T-cell (primary cell): Measurements from ENCODE around the gene PROS1. TPM values are rescaled to one million over a fixed set of nuclear protein-coding genes. Genes with fewer than 3 reads are reported as not detected.
"Not testable (repeated sequence)": the region's sequence is repeated elsewhere in the genome, so short reads cannot be mapped to it uniquely, and the experiment has no call there.

Experiments used
- ATAC-seq, 4 experiments: fragments of 200-7000 bp in 3 of 4; fragments of 150-1000 bp in 1 of 4; cut with Tn5 transposase; replicated peaks in 1 of 4; 1 replicate in 3 of 4; 2 replicates in 1 of 4; pipeline ENCODE4 v1.10.0; 2021; ENCODE audit warnings: moderate library complexity in 3 of 4, mild to moderate bottlenecking in 2 of 4, moderate number of reproducible peaks in 1 of 4
- CTCF ChIA-PET, 2 donors: fragments of 300-600 bp; sonication (Branson Sonifier 250); formaldehyde crosslinking; loops; one replicate each; lab custom pipeline; 2022; ENCODE audit warnings: antibody characterized with exemption in 2 of 2; lab: Charles Lee
- POLR2A ChIA-PET, 2 donors: fragments of 300-600 bp; sonication (Branson Sonifier 250); formaldehyde crosslinking; loops; one replicate each; lab custom pipeline; 2022; ENCODE audit warnings: antibody characterized with exemption in 2 of 2; lab: Charles Lee
- DNase-seq, 35 experiments: peaks; one replicate each; pipeline versions ENCODE4 v3.0.0 to v3.0.0-alpha.2; 2013 to 2023
- H3K27ac ChIP-seq: one replicate; pipeline ENCODE4 v1.5.1; 2013; ENCODE audit warnings: low read length
- H3K27me3 ChIP-seq, 2 experiments: replicated peaks in 1 of 2; 1 replicate in 1 of 2; 2 replicates in 1 of 2; pipeline versions ENCODE4 v1.6.1 to v1.7.0; 2013; ENCODE audit warnings: low read length in 1 of 2, mixed read lengths in 1 of 2; ENCODE audit not compliant: control insufficient read depth in 2 of 2, insufficient read depth in 2 of 2; ENCODE audit errors: extremely low read depth in 1 of 2
- H3K36me3 ChIP-seq, 2 donors: 1 replicate in 1 of 2; 2 replicates in 1 of 2; pipeline versions ENCODE4 v1.6.1 to v1.7.0; 2013; ENCODE audit warnings: low read length in 1 of 2; ENCODE audit not compliant: control insufficient read depth in 2 of 2, insufficient read depth in 1 of 2; ENCODE audit errors: extremely low read depth in 1 of 2
- H3K4me1 ChIP-seq, 2 experiments: 1 replicate in 1 of 2; 2 replicates in 1 of 2; pipeline versions ENCODE4 v1.6.1 to v1.7.0; 2013; ENCODE audit warnings: low read length in 2 of 2, mixed read lengths in 1 of 2; ENCODE audit not compliant: insufficient read depth in 2 of 2, control insufficient read depth in 1 of 2; ENCODE audit errors: extremely low read depth in 1 of 2
- H3K4me3 ChIP-seq, 2 donors: 1 replicate in 1 of 2; 2 replicates in 1 of 2; pipeline versions ENCODE4 v1.5.1 to v1.7.0; 2013; ENCODE audit warnings: mild to moderate bottlenecking in 2 of 2, low read length in 1 of 2, moderate library complexity in 1 of 2; ENCODE audit not compliant: control insufficient read depth in 1 of 2; ENCODE audit errors: extremely low read depth in 1 of 2
- H3K9me3 ChIP-seq: 2 replicates; pipeline ENCODE4 v1.7.0; 2013
- H3K27ac Mint-ChIP-seq, 2 donors: one replicate each; pipeline ENCODE4 v1.8.0; 2020 to 2021; ENCODE audit warnings: mild to moderate bottlenecking in 2 of 2, mixed read lengths in 2 of 2
- H3K27me3 Mint-ChIP-seq, 2 donors: one replicate each; pipeline ENCODE4 v1.8.0; 2021 to 2022; ENCODE audit warnings: mixed read lengths in 2 of 2
- H3K36me3 Mint-ChIP-seq: one replicate; pipeline ENCODE4 v1.8.0; 2021; ENCODE audit warnings: mixed read lengths
- H3K4me1 Mint-ChIP-seq, 3 donors: one replicate each; pipeline ENCODE4 v1.8.0; 2020 to 2022; ENCODE audit warnings: mixed read lengths in 3 of 3, mild to moderate bottlenecking in 1 of 3
- H3K4me3 Mint-ChIP-seq, 3 donors: one replicate each; pipeline ENCODE4 v1.8.0; 2020 to 2022; ENCODE audit warnings: mild to moderate bottlenecking in 3 of 3, mixed read lengths in 3 of 3, moderate library complexity in 3 of 3
- H3K9me3 Mint-ChIP-seq, 3 donors: one replicate each; pipeline ENCODE4 v1.8.0; 2020 to 2022; ENCODE audit warnings: mixed read lengths in 3 of 3
- WGBS: methylation state at CpG from one replicate; pipeline ENCODE4 v1.1.5; 2013; ENCODE audit warnings: missing lambda C conversion rate; ENCODE audit not compliant: insufficient coverage; 5-methylcytosine and 5-hydroxymethylcytosine counted together
- total RNA-seq, 35 experiments: library from RNA in 6 of 35; stranded (reverse) in 6 of 35; fragments of 120-200 nt in 1 of 35; gene quantifications; one replicate each; pipeline versions ENCODE4 v1.2.1 to v1.2.4 and lab custom pipeline; 2013 to 2026

Gene PROS1
- total RNA-seq, 5 donors from 2014 or later (not counting 1 experiment from before 2014, with no cell fraction given): 0.32 to 0.39 (median 0.32) TPM; not detected in 2

DNA sequence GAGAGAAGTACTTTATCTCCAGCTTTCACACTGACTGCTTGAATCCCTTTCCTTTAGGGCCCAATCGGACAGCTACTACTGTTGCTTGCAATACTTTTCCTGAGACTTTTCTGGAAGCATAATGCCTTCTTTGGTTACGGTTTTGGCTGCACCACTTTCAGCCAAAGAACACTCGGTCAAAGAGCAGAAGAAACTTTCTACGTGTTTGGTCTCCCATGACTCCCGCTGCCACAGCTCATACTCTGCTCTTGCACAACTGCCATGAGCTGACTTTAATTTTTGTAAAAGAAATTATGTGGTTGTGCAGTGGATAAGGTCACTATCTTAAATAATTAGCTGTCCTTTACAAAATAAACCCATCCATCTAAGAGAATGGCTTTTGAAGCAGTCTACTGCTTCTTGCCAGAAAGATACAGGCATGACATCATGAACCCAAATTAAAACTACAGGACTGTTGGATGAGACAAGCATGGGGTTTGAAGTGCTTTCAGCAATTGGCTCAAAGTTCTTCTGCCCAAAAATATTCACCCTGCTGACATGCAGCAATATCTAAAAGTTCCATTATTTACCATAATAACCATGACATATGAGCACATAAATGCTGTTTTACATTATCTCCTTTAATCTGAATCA, 42.0 kb downstream of the PROS1 start:
- H3K9me3 Mint-ChIP-seq: no peaks in the 10 kb centered on the region
- no peak for ATAC-seq
- 85% methylated on average over 3 of the region's 5 CpGs for WGBS
- H3K4me1 Mint-ChIP-seq: no peaks in the 10 kb centered on the region
- no peak for DNase-seq
- POLR2A ChIA-PET: no interaction called here
- no peaks in the 10 kb centered on the region for H3K4me1 ChIP-seq
- H3K27me3 Mint-ChIP-seq: no peaks in the 10 kb centered on the region
- H3K9me3 ChIP-seq: no peaks in the 10 kb centered on the region
- H3K4me3 ChIP-seq: no peak overlapping the region
- no peaks in the 10 kb centered on the region for H3K36me3 ChIP-seq
- H3K4me3 Mint-ChIP-seq: no peak overlapping the region
- no peaks in the 10 kb centered on the region for H3K36me3 Mint-ChIP-seq
- no peak overlapping the region for H3K27ac Mint-ChIP-seq
- CTCF ChIA-PET: no interaction called here
- H3K27ac ChIP-seq: no peak overlapping the region
- peaks cover 0 to 6% of the 10 kb centered on the region in 2 experiments for H3K27me3 ChIP-seq

- H3K9me3 Mint-ChIP-seq: no peaks in the 10 kb centered on the region
- no peaks in the 10 kb centered on the region for H3K4me1 ChIP-seq
- no peak overlapping the region for H3K27ac Mint-ChIP-seq
- H3K9me3 ChIP-seq: no peaks in the 10 kb centered on the region
- DNase-seq (no peak), ATAC-seq (no peak)
- H3K4me3 ChIP-seq: no peak overlapping the region
- POLR2A ChIA-PET: no interaction called here
- H3K36me3 ChIP-seq: no peaks in the 10 kb centered on the region
- no CpG with 5 or more reads among the region's 3 CpGs for WGBS
- no peak overlapping the region for H3K27ac ChIP-seq
- peaks cover 0 to 6% of the 10 kb centered on the region in 2 experiments for H3K27me3 ChIP-seq
- peaks cover 0 to 4% of the 10 kb centered on the region in 2 donors for H3K27me3 Mint-ChIP-seq
- H3K4me1 Mint-ChIP-seq: no peaks in the 10 kb centered on the region
- H3K36me3 Mint-ChIP-seq: no peaks in the 10 kb centered on the region
- H3K4me3 Mint-ChIP-seq: no peak overlapping the region
- CTCF ChIA-PET: no interaction called here
These were observed 43.7 kb downstream of the PROS1 start for GRCh38 chr3:93930041-93930440.

DNA sequence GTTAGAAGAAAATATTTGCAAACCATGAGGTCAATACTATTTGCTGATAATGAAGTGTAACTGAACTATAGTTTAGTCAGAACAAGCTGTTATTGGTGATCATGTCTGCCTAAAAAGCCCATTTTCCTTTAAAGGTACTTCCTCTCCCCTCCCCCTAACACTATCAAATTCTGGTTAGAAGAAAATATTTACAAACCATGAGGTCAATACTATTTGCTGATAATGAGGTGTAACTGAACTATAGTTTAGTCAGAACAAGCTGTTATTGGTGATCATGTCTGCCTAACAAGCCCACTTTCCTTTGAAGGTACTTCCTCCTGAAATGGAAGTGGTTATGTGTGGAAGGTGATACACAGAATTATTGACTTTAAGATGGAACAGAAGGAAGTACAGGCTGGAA, 46.9 kb downstream of the PROS1 start:
- Mint-ChIP-seq H3K27ac (no peak overlapping the region), H3K36me3 (no peaks in the 10 kb centered on the region), H3K4me1 (no peaks in the 10 kb centered on the region), H3K9me3 (no peaks in the 10 kb centered on the region), H3K27me3 (peaks cover 0 to 4% of the 10 kb centered on the region in 2 donors), H3K4me3 (no peak overlapping the region)
- Histone ChIP-seq H3K9me3 (no peaks in the 10 kb centered on the region), H3K27me3 (no peaks in the 10 kb centered on the region), H3K4me3 (no peak overlapping the region), H3K36me3 (no peaks in the 10 kb centered on the region), H3K4me1 (no peaks in the 10 kb centered on the region), H3K27ac (no peak overlapping the region)
- ChIA-PET CTCF (no interaction called here), POLR2A (no interaction called here)
- DNase-seq (no peak), ATAC-seq (no peak)

DNA sequence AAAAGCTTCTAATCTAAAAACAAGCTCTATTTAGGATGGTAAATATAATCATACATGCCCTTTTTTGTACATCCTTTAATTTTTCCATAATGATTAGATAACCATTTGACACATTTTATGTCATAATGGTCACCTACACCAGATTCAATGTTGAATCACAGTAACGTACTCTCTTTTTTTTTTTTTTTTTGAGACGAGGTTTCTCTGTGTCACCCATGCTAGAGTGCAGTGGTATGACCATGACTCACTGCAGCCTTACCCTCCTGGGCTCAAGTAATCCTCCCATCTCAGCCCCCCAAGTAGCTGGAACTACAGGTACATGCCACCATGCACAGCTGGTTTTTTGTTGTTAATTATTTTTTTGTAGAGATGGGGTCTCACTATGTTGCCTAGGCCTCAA, 49.2 kb downstream of the PROS1 start:
- Histone ChIP-seq H3K4me3 (no peak overlapping the region), H3K9me3 (no peaks in the 10 kb centered on the region), H3K4me1 (no peaks in the 10 kb centered on the region), H3K36me3 (no peaks in the 10 kb centered on the region), H3K27ac (no peak overlapping the region), H3K27me3 (no peaks in the 10 kb centered on the region)
- Mint-ChIP-seq H3K9me3 (no peaks in the 10 kb centered on the region), H3K4me3 (no peak overlapping the region), H3K36me3 (no peaks in the 10 kb centered on the region), H3K27me3 (peaks cover 0 to 4% of the 10 kb centered on the region in 2 donors), H3K27ac (no peak overlapping the region), H3K4me1 (no peaks in the 10 kb centered on the region)
- ChIA-PET POLR2A (no interaction called here), CTCF (no interaction called here)
- WGBS: 100% methylated on average over 1 of the region's 2 CpGs
- ATAC-seq (no peak), DNase-seq (no peak)

- Mint-ChIP-seq H3K4me1 (no peaks in the 10 kb centered on the region), H3K27me3 (peaks cover 0 to 4% of the 10 kb centered on the region in 2 donors), H3K36me3 (no peaks in the 10 kb centered on the region), H3K27ac (no peak overlapping the region), H3K4me3 (no peak overlapping the region), H3K9me3 (no peaks in the 10 kb centered on the region)
- ChIA-PET CTCF (no interaction called here), POLR2A (interaction anchor here in 1 of 2 donors (0.6 kb wide), 1 partner anchor 81 kb away, joined by 3 read pairs; no protein-coding TSS in a partner anchor)
- Histone ChIP-seq H3K4me1 (no peaks in the 10 kb centered on the region), H3K36me3 (no peaks in the 10 kb centered on the region), H3K9me3 (no peaks in the 10 kb centered on the region), H3K4me3 (no peak overlapping the region), H3K27ac (no peak overlapping the region), H3K27me3 (no peaks in the 10 kb centered on the region)
- DNase-seq (no peak), ATAC-seq (no peak)
- WGBS: no CpG with 5 or more reads among the region's 2 CpGs
These were observed 50.7 kb downstream of the PROS1 start for GRCh38 chr3:93923006-93923405.

- ATAC-seq, H3K9me3 ChIP-seq, CTCF ChIA-PET, H3K27ac ChIP-seq, H3K4me3 ChIP-seq, H3K27me3 Mint-ChIP-seq, H3K36me3 ChIP-seq, H3K4me1 Mint-ChIP-seq, DNase-seq, POLR2A ChIA-PET, H3K4me3 Mint-ChIP-seq, H3K27ac Mint-ChIP-seq, H3K36me3 Mint-ChIP-seq, H3K4me1 ChIP-seq, H3K9me3 Mint-ChIP-seq, H3K27me3 ChIP-seq: not testable (repeated sequence)
- 87% methylated on average over 14 of the region's 17 CpGs for WGBS
These were observed 56.1 kb downstream of the PROS1 start for GRCh38 chr3:93917546-93918029.
